DND-41 (cell line): Measurements from ENCODE around the gene TEX11.
"Not testable (repeated sequence)": the region's sequence is repeated elsewhere in the genome, so short reads cannot be mapped to it uniquely, and the experiment has no call there.

ENCODE experiments used
- ATAC-seq: fragments of 200-7000 bp; cut with Tn5 transposase; 3 replicates; pipeline ENCODE4 v1.9.1; 2021; ENCODE audit warnings: low read depth; ENCODE audit not compliant: insufficient read depth
- DNase-seq: peaks from one replicate; pipeline ENCODE4 v3.0.0-alpha.2; 2020
- H2AFZ ChIP-seq: 2 replicates; pipeline ENCODE4 v1.6.0; 2012; ENCODE audit warnings: low read depth, low read length
- H3K27ac ChIP-seq: 2 replicates; pipeline ENCODE4 v1.5.1; 2012; ENCODE audit warnings: low read length, inconsistent platforms
- H3K27me3 ChIP-seq: fragments of 200-600 bp; sonication (generic); 2 replicates; pipeline ENCODE4 v1.6.0; 2012; ENCODE audit warnings: low read length, mild to moderate bottlenecking, inconsistent platforms; ENCODE audit not compliant: insufficient read depth, poor library complexity
- H3K36me3 ChIP-seq: 2 replicates; pipeline ENCODE4 v1.5.1; 2012; ENCODE audit warnings: low read length, inconsistent platforms; ENCODE audit not compliant: insufficient read depth
- H3K4me1 ChIP-seq: 2 replicates; pipeline ENCODE4 v1.5.1; 2012; ENCODE audit warnings: mild to moderate bottlenecking, low read length; ENCODE audit not compliant: insufficient read depth
- H3K4me2 ChIP-seq: 2 replicates; pipeline ENCODE4 v1.6.0; 2012; ENCODE audit warnings: mild to moderate bottlenecking, moderate library complexity, low read length, inconsistent platforms; ENCODE audit not compliant: insufficient read depth
- H3K4me3 ChIP-seq, 2 experiments: fragments of 200-600 bp in 1 of 2; shearing (Covaris generic) in 1 of 2; 2 replicates each; pipeline ENCODE4 v1.5.1; 2012 to 2016; ENCODE audit warnings: inconsistent platforms in 2 of 2, low read length in 2 of 2, mild to moderate bottlenecking in 2 of 2, low read depth in 1 of 2, moderate library complexity in 1 of 2
- H3K79me2 ChIP-seq: 2 replicates; pipeline ENCODE4 v1.6.0; 2012; ENCODE audit warnings: low read length, inconsistent platforms; ENCODE audit not compliant: insufficient read depth
- H3K9ac ChIP-seq: 2 replicates; pipeline ENCODE4 v1.6.0; 2012; ENCODE audit warnings: low read depth, mild to moderate bottlenecking, inconsistent platforms, low read length, moderate library complexity
- H3K9me3 ChIP-seq: 2 replicates; pipeline ENCODE4 v1.5.1; 2012; ENCODE audit warnings: low read length, moderate library complexity, mild to moderate bottlenecking, inconsistent platforms; ENCODE audit not compliant: insufficient read depth, severe bottlenecking
- H4K20me1 ChIP-seq: 2 replicates; pipeline ENCODE4 v1.6.0; 2012; ENCODE audit warnings: low read length; ENCODE audit not compliant: insufficient read depth
- EZH2 ChIP-seq: IDR thresholded peaks from 3 replicates; pipeline ENCODE4 v1.6.1; 2012; ENCODE audit warnings: borderline replicate concordance, low read depth, mild to moderate bottlenecking, moderate library complexity, low read length, inconsistent platforms; ENCODE audit not compliant: severe bottlenecking
- TF ChIP-seq, protein P1 (sequence below): IDR thresholded peaks from 2 replicates; pipeline ENCODE4 v1.5.1; 2012; ENCODE audit warnings: borderline replicate concordance, low read length, moderate library complexity, mild to moderate bottlenecking; ENCODE audit not compliant: poor library complexity, severe bottlenecking; ENCODE audit errors: extremely low read depth

TEX11 gene

DNA sequence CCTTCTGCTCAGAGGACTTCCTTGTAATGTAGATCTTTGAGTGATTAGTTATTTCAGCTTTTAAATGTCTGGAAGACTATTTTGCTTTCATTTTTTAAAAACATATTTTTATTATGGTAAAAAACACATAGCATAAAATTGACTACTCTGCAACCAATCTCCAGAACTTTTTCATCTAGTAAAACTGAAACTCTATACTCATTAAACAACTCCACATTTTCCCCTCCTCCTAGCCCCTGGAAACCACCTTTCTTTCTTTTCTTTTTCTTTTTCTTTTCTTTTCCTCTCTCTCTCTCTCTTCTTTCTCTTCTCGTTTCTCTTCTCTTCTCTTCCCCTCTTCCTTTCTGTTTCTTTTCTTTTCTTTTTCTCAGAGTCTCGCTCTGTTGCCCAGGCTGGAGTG is 233.2 kb downstream of the TEX11 start:
- no peaks in the 10 kb centered on the region for H3K4me1 ChIP-seq

DNA sequence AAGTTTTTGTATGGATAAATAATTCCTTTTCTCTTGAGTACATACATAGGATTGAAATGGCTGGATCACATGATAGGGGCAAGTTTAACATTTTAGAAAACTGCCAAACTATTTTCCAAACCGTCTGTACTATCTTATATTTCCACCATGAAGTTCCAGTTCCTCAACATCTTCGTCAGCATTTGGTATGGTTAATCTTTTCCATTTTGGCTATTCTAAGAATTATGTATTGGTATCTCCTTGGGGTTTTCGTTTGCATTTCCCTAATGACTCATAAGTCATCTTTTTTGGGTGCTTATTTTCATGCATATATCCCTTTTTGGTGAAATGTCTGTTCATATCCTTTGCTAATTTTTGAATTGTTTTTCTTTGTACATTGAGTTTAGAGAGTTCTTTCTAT is 236.2 kb downstream of the TEX11 start:
- H3K36me3 ChIP-seq = no peaks in the 10 kb centered on the region
- H3K4me2 ChIP-seq = no peak overlapping the region
- no peak overlapping the region for H3K4me3 ChIP-seq
- ATAC-seq = no peak
- H2AFZ ChIP-seq = no peak overlapping the region
- DNase-seq = no peak
- H3K79me2 ChIP-seq = no peaks in the 10 kb centered on the region
- H3K27ac ChIP-seq = no peak overlapping the region
- H3K9ac ChIP-seq = no peak overlapping the region
- H4K20me1 ChIP-seq = no peaks in the 10 kb centered on the region
- H3K4me1 ChIP-seq = no peaks in the 10 kb centered on the region
- TF ChIP-seq, protein P1, sequence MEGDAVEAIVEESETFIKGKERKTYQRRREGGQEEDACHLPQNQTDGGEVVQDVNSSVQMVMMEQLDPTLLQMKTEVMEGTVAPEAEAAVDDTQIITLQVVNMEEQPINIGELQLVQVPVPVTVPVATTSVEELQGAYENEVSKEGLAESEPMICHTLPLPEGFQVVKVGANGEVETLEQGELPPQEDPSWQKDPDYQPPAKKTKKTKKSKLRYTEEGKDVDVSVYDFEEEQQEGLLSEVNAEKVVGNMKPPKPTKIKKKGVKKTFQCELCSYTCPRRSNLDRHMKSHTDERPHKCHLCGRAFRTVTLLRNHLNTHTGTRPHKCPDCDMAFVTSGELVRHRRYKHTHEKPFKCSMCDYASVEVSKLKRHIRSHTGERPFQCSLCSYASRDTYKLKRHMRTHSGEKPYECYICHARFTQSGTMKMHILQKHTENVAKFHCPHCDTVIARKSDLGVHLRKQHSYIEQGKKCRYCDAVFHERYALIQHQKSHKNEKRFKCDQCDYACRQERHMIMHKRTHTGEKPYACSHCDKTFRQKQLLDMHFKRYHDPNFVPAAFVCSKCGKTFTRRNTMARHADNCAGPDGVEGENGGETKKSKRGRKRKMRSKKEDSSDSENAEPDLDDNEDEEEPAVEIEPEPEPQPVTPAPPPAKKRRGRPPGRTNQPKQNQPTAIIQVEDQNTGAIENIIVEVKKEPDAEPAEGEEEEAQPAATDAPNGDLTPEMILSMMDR = no peak
- TF ChIP-seq EZH2 = no peak
- peaks cover 4% of the 10 kb centered on the region for H3K27me3 ChIP-seq
- H3K9me3 ChIP-seq = no peaks in the 10 kb centered on the region

More for the DNA sequence above, 233.2 kb downstream of the TEX11 start:
- DNase-seq (no peak), ATAC-seq (no peak)
- Histone ChIP-seq H4K20me1 (no peaks in the 10 kb centered on the region), H3K4me3 (no peak overlapping the region), H3K36me3 (no peaks in the 10 kb centered on the region), H3K27me3 (no peaks in the 10 kb centered on the region), H3K79me2 (no peaks in the 10 kb centered on the region), H3K4me2 (no peak overlapping the region), H2AFZ (no peak overlapping the region), H3K27ac (no peak overlapping the region), H3K9ac (no peak overlapping the region), H3K9me3 (no peaks in the 10 kb centered on the region)
- TF ChIP-seq, protein P1 = no peak
- TF ChIP-seq EZH2 = no peak

DNA sequence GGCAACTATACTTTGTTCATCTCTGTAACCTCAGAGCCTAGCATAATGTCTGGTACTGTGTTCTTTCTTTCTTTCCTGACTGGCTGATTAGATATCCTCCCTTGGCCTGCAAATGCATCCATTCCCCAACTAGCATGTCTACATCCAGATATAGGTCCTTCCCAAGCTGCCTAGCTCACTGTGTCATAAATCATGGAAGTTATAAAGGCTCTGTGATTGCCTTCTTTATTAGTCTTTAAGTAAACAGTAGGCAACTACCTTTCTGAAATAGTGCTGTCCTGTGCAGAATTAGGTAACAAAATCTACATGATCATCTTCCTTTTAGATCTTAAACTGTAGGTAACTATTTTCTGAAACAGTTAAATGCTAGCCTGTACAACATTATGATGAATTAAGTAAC is 239.4 kb downstream of the TEX11 start:
- DNase-seq = no peak
- no peak for ATAC-seq
- no peak overlapping the region for H3K9ac ChIP-seq
- H3K4me2 ChIP-seq = no peak overlapping the region
- H3K9me3 ChIP-seq = no peaks in the 10 kb centered on the region
- H3K4me3 ChIP-seq = no peak overlapping the region
- H3K79me2 ChIP-seq = no peaks in the 10 kb centered on the region
- H4K20me1 ChIP-seq = no peaks in the 10 kb centered on the region
- no peaks in the 10 kb centered on the region for H3K36me3 ChIP-seq
- H3K4me1 ChIP-seq = no peaks in the 10 kb centered on the region
- no peak for TF ChIP-seq EZH2
- TF ChIP-seq, protein P1 = no peak
- no peak overlapping the region for H2AFZ ChIP-seq
- no peak overlapping the region for H3K27ac ChIP-seq
- H3K27me3 ChIP-seq = peaks cover 4% of the 10 kb centered on the region

- no peaks in the 10 kb centered on the region for H3K36me3 ChIP-seq
- H3K4me1 ChIP-seq = no peaks in the 10 kb centered on the region
- no peaks in the 10 kb centered on the region for H3K79me2 ChIP-seq
- H3K27me3 ChIP-seq = peaks cover 4% of the 10 kb centered on the region
- H3K9ac ChIP-seq = no peak overlapping the region
- H3K27ac ChIP-seq = no peak overlapping the region
- H4K20me1 ChIP-seq = no peaks in the 10 kb centered on the region
- TF ChIP-seq, protein P1 = peak; percentile 32
- no peak for TF ChIP-seq EZH2
- no peak overlapping the region for H3K4me3 ChIP-seq
- no peaks in the 10 kb centered on the region for H3K9me3 ChIP-seq
- DNase-seq (no peak), ATAC-seq (no peak)
- H3K4me2 ChIP-seq = no peak overlapping the region
- H2AFZ ChIP-seq = no peak overlapping the region
Measured at GRCh38 chrX:70664726-70665125, 243.8 kb downstream of the TEX11 start.

DNA sequence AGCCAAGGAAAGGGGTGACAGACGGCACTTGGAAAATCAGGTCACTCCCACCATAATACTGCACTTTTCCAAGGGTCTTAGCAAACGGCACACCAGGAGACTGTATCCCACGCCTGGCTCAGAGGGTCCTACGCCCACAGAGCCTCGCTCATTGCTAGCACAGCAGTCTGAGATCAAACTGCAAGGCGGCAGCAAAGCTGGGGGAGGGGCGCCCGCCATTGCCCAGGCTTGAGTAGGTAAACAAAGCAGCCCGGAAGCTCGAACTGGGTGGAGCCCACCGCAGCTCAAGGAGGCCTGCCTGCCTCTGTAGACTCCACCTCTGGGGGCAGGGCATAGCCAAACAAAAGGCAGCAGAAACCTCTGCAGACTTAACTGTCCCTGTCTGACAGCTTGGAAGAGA is 247.4 kb downstream of the TEX11 start:
- not testable (repeated sequence) for H3K4me3 ChIP-seq, ATAC-seq, H2AFZ ChIP-seq, H3K27ac ChIP-seq, H3K27me3 ChIP-seq, H4K20me1 ChIP-seq, DNase-seq, H3K79me2 ChIP-seq, H3K4me1 ChIP-seq, H3K4me2 ChIP-seq, H3K9ac ChIP-seq, H3K9me3 ChIP-seq, H3K36me3 ChIP-seq
